OCI-LY7 (cell line): ENCODE results near the gene CTSZ.
"Not testable (repeated sequence)": the region's sequence is repeated elsewhere in the genome, so short reads cannot be mapped to it uniquely, and the experiment has no call there.

Experiments used
- EZH2phosphoT487 ChIP-seq: fragments of 200-600 bp; sonication (generic); IDR thresholded peaks from 2 replicates; pipeline ENCODE4 v1.6.1; 2018; ENCODE audit warnings: low read depth, borderline replicate concordance, mild to moderate bottlenecking, mixed run types, antibody characterized with exemption, low read length, moderate library complexity, mixed read lengths
- TF ChIP-seq, protein P1 (sequence below): fragments of 200-600 bp; sonication (generic); conservative IDR thresholded peaks from 2 replicates; pipeline ENCODE4 v1.5.1; 2014; ENCODE audit warnings: mild to moderate bottlenecking, antibody characterized with exemption, low read length, moderate library complexity, mixed read lengths

DNA sequence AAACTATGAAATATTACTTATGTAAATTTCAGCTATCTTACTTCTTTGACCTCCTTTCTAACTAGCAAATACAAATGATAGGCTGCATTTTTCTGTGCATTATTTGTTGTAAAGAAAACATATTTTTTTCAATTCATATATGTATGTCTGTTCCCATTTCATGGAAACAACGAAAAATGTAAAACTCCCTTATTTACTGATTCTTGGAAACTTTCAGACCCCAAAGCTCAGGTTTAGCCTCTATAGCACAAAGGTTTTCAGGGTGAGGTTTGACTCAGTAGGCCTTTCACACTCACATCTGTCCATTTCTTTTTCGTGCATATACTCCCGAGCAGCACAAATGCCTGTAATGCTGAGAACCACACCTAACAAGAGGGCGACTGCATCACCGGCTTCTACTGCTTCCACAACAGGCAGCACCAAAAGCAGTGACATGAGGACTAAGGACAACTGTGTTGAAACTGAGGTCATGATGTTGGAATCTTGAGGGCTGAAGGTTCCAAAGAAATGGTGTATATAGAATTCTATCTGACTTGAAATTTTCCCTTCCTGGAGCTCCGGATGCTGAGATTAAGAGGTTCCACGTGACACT is 59.2 kb downstream of the CTSZ start:
- TF ChIP-seq, protein P1, sequence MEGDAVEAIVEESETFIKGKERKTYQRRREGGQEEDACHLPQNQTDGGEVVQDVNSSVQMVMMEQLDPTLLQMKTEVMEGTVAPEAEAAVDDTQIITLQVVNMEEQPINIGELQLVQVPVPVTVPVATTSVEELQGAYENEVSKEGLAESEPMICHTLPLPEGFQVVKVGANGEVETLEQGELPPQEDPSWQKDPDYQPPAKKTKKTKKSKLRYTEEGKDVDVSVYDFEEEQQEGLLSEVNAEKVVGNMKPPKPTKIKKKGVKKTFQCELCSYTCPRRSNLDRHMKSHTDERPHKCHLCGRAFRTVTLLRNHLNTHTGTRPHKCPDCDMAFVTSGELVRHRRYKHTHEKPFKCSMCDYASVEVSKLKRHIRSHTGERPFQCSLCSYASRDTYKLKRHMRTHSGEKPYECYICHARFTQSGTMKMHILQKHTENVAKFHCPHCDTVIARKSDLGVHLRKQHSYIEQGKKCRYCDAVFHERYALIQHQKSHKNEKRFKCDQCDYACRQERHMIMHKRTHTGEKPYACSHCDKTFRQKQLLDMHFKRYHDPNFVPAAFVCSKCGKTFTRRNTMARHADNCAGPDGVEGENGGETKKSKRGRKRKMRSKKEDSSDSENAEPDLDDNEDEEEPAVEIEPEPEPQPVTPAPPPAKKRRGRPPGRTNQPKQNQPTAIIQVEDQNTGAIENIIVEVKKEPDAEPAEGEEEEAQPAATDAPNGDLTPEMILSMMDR: not testable (repeated sequence)
- TF ChIP-seq EZH2phosphoT487: not testable (repeated sequence)
